BJ (cell line): ENCODE measurements around the gene CLTCL1. TPM values are rescaled to one million over a fixed set of nuclear protein-coding genes. Genes with fewer than 3 reads are reported as not detected.
"Not testable (repeated sequence)": the region's sequence is repeated elsewhere in the genome, so short reads cannot be mapped to it uniquely, and the experiment has no call there.

Experiments
- CTCF ChIA-PET: fragments of 350-600 bp; formaldehyde crosslinking; extraction: SDS; loops from one replicate; lab custom pipeline; 2021; ENCODE audit warnings: antibody characterized with exemption, inconsistent platforms; lab: Yijun Ruan, JAX
- POLR2A ChIA-PET: fragments of 300-600 bp; sonication (Branson Sonifier 250); formaldehyde crosslinking; extraction: SDS; loops from one replicate; lab custom pipeline; 2021; ENCODE audit warnings: antibody characterized with exemption; lab: Charles Lee
- DNase-seq: peaks from one replicate; pipeline ENCODE4 v3.0.0-alpha.2; 2011; ENCODE audit warnings: low read depth
- H3K27me3 ChIP-seq: 2 replicates; pipeline ENCODE4 v1.6.0; 2011; ENCODE audit warnings: low read length; ENCODE audit not compliant: control insufficient read depth, insufficient read depth
- H3K36me3 ChIP-seq: 2 replicates; pipeline ENCODE4 v1.5.1; 2011; ENCODE audit warnings: low read length; ENCODE audit not compliant: control insufficient read depth, insufficient read depth
- H3K4me3 ChIP-seq: 2 replicates; pipeline ENCODE4 v1.5.1; 2011; ENCODE audit warnings: low read depth, mild to moderate bottlenecking, control low read depth, low read length
- polyA plus RNA-seq: library from polyadenylated mRNA; depleted of rRNA; stranded (reverse); fragments of >200 nt; gene quantifications from 2 replicates; pipeline ENCODE4 v1.2.3, GENCODE V29; 2011
- TF ChIP-seq, protein P1 (sequence below): IDR thresholded peaks from 2 replicates; pipeline ENCODE4 v1.5.1; 2011; ENCODE audit warnings: low read depth, mild to moderate bottlenecking, control low read depth, inconsistent platforms, low read length, moderate library complexity; ENCODE audit not compliant: insufficient read depth

CLTCL1 gene
- polyA plus RNA-seq, 1 experiment, result 14.0 TPM

DNA sequence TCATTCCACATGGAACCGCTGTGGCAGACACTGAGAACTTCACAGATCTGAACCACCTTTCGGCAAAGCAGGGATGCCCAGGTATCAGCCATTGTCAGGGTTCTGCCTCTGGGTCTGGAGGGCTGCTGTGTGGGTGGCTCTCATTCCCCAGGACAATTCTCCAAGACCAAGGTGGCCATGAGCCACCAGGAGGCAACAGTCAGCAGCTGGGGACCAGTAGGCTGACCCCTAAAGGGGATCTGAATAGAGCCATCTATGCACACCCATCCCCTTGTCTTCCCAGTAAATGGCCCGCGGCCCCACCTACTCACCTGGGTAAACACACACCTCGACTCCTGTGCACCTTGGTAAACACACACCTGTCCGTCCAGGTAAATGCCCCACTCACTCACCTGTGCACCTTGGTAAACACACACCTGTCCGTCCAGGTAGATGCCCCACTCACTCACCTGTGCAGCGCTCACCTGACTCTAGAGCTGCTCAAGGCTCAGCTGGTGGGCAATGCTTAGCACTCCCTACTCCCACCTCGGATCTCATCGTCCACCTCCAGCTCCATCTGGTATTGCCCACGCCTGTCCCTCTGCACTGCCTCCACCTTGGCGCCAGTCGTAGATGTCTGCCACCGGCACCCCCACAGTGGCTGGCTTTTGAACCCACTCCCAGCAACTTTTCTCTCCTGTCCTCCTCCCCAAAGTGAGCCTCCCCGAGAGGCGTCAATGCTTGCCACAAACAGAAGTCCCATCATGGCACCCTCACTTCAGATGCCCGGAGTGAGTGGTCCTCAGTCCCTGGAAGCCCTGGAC, 123.2 kb downstream of the CLTCL1 start:
- ChIA-PET CTCF (interaction anchor here (1.0 kb wide), 1 partner anchor 11 kb away, joined by 3 read pairs; the partner anchor contains the start of gene SLC25A1), POLR2A (no interaction called here)
- Histone ChIP-seq H3K27me3 (peaks cover 18% of the 10 kb centered on the region), H3K36me3 (no peaks in the 10 kb centered on the region), H3K4me3 (no peak overlapping the region)
- TF ChIP-seq, protein P1, sequence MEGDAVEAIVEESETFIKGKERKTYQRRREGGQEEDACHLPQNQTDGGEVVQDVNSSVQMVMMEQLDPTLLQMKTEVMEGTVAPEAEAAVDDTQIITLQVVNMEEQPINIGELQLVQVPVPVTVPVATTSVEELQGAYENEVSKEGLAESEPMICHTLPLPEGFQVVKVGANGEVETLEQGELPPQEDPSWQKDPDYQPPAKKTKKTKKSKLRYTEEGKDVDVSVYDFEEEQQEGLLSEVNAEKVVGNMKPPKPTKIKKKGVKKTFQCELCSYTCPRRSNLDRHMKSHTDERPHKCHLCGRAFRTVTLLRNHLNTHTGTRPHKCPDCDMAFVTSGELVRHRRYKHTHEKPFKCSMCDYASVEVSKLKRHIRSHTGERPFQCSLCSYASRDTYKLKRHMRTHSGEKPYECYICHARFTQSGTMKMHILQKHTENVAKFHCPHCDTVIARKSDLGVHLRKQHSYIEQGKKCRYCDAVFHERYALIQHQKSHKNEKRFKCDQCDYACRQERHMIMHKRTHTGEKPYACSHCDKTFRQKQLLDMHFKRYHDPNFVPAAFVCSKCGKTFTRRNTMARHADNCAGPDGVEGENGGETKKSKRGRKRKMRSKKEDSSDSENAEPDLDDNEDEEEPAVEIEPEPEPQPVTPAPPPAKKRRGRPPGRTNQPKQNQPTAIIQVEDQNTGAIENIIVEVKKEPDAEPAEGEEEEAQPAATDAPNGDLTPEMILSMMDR, result peak; percentile 24; the same call in 1 of the 2 replicates
- DNase-seq, result no peak

DNA sequence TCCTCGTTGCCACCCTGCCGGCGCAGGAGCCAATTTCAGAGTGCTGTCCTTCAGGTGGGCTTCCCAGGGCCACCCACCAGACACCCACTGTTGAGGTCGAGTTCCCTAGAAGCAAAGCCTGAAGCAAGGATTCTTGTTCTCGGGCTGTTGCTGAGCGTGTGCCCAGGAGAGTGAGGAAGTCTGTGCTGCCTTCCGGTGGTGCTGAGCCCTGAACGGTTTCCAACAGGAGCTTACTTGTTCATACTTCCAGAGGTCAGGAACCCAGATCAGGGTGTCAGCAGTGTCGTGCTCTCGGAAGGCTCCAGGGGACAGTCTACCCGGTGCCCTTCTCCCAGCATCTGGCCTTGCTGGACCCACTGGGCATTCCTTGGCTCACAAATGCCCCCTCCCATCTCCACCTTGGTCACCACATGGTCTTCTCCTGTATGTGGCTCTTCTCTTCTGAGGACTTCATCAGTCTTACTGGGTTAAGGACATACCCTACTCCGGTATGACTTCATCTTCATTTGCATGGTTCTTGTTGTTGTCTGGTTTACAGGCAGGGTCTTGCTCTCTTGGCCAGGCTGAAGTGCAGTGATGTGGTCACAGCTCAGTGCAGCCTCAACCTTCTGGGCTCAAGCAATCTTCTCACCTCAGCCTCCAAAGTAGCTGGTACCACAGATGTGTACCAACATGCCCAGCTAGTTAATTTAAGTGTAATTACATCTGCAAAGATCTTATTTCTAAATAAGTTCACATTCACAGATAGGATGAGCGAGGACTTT, 124.2 kb downstream of the CLTCL1 start:
- no peak for DNase-seq
- peaks cover 18% of the 10 kb centered on the region for H3K27me3 ChIP-seq
- H3K36me3 ChIP-seq, result no peaks in the 10 kb centered on the region
- no peak overlapping the region for H3K4me3 ChIP-seq
- CTCF ChIA-PET, result no interaction called here
- POLR2A ChIA-PET, result no interaction called here
- TF ChIP-seq, protein P1, result no peak

DNA sequence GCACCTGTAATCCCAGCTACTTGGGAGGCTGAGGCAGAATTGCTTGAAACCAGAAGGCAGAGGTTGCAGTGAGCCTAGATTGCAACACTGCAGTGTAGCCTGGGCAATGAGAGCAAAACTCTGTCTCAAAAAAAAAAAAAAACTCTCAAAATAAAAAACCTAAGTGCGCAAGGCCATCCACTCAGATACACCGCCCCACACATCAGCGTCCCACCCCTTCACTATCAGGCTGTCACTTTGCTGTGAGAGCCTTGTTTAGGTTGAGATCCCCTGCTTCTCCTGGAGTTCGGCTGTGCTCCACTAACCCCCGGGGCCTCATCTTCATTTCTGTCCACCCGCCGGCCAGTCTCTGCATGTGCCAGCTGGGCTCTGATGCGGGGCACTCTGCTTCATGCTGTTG, 125.1 kb downstream of the CLTCL1 start:
- H3K27me3 ChIP-seq, result peaks cover 19% of the 10 kb centered on the region
- no peak for DNase-seq
- ChIA-PET CTCF (no interaction called here), POLR2A (no interaction called here)
- no peak overlapping the region for H3K4me3 ChIP-seq
- no peaks in the 10 kb centered on the region for H3K36me3 ChIP-seq
- TF ChIP-seq, protein P1, result no peak

DNA sequence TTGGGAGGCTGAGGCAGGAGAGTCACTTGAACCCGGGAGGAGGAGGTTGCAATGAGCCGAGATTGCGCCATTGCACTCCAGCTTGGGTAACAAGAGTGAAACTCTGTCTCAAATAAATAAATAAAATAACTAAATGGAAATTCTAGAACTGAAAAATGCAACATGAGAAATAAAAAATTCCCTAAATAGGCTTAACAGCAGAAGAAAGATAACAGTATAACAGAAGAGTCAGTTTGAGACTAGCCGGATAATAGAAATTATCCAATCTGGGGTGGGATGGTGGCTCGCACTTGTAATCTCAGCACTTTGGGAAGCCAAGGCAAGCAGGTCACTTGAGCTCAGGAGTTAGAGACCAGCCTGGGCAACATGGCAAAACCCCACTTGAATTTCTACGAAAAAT, 127.1 kb downstream of the CLTCL1 start:
- no peak overlapping the region for H3K4me3 ChIP-seq
- no peak for DNase-seq
- H3K27me3 ChIP-seq, result peaks cover 19% of the 10 kb centered on the region
- TF ChIP-seq, protein P1, result no peak
- ChIA-PET CTCF (no interaction called here), POLR2A (no interaction called here)
- H3K36me3 ChIP-seq, result no peaks in the 10 kb centered on the region

DNA sequence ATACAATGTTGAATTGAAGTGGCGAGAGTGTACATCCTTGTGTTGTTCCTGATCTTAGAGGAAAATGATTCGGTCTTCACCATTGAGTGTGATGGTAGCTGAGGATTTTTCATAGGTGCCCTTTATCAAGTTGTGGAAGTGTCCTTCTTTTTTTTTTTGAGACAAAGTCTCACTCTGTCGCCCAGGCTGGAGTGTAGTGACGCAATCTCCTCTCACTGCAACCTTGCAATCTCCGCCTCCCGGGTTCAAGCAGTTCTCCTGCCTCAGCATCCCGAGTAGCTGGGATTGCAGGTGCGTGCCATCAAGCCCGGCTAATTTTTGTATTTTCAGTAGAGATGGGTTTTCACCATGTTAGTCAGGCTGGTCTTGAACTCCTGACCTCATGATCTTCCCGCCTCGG, 132.9 kb downstream of the CLTCL1 start:
- CTCF ChIA-PET, result interaction anchor here (1.5 kb wide), 1 partner anchor 14 kb away, joined by 4 read pairs; the partner anchor contains the start of gene ESS2
- DNase-seq, H3K27me3 ChIP-seq, H3K4me3 ChIP-seq, POLR2A ChIA-PET, H3K36me3 ChIP-seq: not testable (repeated sequence)

DNA sequence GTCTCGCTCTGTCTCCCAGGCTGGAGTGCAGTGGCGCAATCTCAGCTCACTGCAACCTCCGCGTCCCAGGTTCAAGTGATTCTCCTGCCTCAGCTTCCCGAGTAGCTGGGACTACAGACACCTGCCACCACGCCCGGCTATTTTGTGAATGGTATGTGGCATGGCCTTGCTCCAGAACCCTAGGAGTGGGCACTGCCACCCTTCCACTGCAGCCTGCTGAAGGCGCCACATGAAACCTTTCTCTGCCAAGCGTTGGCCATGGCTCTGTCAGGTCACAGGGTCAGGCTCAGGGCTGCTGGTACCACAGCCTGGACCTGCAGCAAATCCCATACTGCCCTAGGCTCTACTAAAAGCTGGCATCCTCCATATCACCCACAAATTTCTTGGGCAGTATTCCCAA, 135.4 kb downstream of the CLTCL1 start:
- H3K4me3 ChIP-seq, H3K36me3 ChIP-seq, POLR2A ChIA-PET, DNase-seq: not testable (repeated sequence)
- CTCF ChIA-PET, result interaction anchor here (0.6 kb wide), 1 partner anchor 24 kb away, joined by 3 read pairs; no protein-coding TSS in a partner anchor
- H3K27me3 ChIP-seq, result peaks cover 12% of the 10 kb centered on the region
